NCI-H128 (cell line): ENCODE data around the gene TMEM238L.

Experiments used
- DNase-seq: peaks from one replicate; lab custom pipeline; 2025; ENCODE audit not compliant: unreplicated experiment; lab: John Stamatoyannopoulos, UW

TMEM238L gene

DNA sequence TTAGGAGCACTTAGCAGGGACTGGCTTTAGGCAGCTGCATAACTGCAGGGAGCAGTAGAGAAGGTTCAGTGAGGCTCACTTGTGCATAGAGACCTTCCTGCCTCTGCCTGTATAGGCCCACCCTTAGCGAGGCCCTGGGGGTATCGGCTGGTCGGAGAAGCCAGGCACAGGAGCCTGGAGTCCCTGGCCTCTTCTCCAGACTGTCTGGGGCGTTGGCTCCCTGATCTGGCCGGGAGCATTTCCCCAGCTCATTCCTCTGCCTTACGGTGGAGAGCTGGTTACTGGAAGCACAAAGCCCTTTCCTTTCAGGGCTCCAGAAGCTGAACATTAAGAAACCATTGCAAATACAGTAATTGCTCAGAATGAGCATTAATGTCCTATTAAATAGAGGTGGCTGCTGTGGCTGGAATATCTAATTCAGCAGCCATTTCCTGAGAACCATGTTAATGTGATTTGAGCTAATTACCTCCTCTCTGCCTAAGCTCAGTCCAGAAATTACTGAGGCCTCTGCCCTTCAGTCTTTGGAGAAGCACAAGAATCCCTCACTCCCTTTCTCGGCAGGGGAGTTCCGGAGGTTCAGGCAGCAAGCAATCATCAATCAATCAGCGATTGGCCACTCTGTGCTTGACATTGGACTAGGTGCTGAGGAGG is 55.2 kb downstream of the TMEM238L start:
- no peak for DNase-seq

- no peak for DNase-seq
These were observed 58.7 kb downstream of the TMEM238L start for GRCh38 chr17:10745231-10745630.
